ENCODE data around the gene FCER2. TPM values are rescaled to one million over a fixed set of nuclear protein-coding genes. Genes with fewer than 3 reads are reported as not detected.

Gene FCER2
- total and polyA plus RNA-seq, 4 donors = 0.14 TPM; not detected in 3

DNA sequence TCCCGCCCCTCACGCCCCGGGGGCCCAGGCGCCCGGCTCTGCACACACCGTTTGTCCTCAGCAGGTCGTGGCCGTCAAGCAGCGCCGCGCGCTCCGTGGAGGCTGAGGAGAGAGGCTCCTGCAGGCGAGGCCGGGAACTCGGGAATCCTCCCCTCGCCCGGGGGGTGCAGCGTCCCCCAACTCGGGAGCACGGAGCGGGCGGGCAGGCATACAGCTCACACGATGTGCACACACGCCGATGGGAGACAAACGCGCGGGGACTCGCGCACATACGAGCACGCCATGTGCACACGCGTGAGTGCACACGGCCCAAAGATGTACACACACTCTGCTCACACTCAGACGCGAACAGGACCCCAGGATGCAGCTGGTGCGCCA lies 29.3 kb upstream of the FCER2 start:
- H3K9ac ChIP-seq (ENCODE audit: low read depth in 1 of 2, low read length in 2 of 2) = no peak overlapping the region
- H3K9me3 ChIP-seq (ENCODE audit: control insufficient read depth in 4 of 4, low read length in 3 of 4) = no peaks in the 10 kb centered on the region
- TF ChIP-seq, protein P1, sequence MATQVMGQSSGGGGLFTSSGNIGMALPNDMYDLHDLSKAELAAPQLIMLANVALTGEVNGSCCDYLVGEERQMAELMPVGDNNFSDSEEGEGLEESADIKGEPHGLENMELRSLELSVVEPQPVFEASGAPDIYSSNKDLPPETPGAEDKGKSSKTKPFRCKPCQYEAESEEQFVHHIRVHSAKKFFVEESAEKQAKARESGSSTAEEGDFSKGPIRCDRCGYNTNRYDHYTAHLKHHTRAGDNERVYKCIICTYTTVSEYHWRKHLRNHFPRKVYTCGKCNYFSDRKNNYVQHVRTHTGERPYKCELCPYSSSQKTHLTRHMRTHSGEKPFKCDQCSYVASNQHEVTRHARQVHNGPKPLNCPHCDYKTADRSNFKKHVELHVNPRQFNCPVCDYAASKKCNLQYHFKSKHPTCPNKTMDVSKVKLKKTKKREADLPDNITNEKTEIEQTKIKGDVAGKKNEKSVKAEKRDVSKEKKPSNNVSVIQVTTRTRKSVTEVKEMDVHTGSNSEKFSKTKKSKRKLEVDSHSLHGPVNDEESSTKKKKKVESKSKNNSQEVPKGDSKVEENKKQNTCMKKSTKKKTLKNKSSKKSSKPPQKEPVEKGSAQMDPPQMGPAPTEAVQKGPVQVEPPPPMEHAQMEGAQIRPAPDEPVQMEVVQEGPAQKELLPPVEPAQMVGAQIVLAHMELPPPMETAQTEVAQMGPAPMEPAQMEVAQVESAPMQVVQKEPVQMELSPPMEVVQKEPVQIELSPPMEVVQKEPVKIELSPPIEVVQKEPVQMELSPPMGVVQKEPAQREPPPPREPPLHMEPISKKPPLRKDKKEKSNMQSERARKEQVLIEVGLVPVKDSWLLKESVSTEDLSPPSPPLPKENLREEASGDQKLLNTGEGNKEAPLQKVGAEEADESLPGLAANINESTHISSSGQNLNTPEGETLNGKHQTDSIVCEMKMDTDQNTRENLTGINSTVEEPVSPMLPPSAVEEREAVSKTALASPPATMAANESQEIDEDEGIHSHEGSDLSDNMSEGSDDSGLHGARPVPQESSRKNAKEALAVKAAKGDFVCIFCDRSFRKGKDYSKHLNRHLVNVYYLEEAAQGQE (IDR thresholded peaks at IDR 0.05) = no peak
- TF ChIP-seq, protein P2, sequence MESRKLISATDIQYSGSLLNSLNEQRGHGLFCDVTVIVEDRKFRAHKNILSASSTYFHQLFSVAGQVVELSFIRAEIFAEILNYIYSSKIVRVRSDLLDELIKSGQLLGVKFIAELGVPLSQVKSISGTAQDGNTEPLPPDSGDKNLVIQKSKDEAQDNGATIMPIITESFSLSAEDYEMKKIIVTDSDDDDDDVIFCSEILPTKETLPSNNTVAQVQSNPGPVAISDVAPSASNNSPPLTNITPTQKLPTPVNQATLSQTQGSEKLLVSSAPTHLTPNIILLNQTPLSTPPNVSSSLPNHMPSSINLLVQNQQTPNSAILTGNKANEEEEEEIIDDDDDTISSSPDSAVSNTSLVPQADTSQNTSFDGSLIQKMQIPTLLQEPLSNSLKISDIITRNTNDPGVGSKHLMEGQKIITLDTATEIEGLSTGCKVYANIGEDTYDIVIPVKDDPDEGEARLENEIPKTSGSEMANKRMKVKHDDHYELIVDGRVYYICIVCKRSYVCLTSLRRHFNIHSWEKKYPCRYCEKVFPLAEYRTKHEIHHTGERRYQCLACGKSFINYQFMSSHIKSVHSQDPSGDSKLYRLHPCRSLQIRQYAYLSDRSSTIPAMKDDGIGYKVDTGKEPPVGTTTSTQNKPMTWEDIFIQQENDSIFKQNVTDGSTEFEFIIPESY (IDR thresholded peaks at IDR 0.05) = no peak
- TF ChIP-seq HNF4A (conservative IDR thresholded peaks at IDR 0.05) (no peak), NR2F2 (IDR thresholded peaks at IDR 0.05) (no peak), SP1 (IDR thresholded peaks at IDR 0.05) (no peak), RAD21 (IDR thresholded peaks at IDR 0.05) (no peak), TAF1 (conservative IDR thresholded peaks at IDR 0.05) (no peak)
- TF ChIP-seq, protein P3, sequence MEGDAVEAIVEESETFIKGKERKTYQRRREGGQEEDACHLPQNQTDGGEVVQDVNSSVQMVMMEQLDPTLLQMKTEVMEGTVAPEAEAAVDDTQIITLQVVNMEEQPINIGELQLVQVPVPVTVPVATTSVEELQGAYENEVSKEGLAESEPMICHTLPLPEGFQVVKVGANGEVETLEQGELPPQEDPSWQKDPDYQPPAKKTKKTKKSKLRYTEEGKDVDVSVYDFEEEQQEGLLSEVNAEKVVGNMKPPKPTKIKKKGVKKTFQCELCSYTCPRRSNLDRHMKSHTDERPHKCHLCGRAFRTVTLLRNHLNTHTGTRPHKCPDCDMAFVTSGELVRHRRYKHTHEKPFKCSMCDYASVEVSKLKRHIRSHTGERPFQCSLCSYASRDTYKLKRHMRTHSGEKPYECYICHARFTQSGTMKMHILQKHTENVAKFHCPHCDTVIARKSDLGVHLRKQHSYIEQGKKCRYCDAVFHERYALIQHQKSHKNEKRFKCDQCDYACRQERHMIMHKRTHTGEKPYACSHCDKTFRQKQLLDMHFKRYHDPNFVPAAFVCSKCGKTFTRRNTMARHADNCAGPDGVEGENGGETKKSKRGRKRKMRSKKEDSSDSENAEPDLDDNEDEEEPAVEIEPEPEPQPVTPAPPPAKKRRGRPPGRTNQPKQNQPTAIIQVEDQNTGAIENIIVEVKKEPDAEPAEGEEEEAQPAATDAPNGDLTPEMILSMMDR (IDR thresholded peaks at IDR 0.05; ENCODE audit: low read depth, low read length, missing input control) = no peak
- H3K4me3 ChIP-seq (ENCODE audit: low read depth in 1 of 3, low read length in 3 of 3) = peak overlapping the region in 2 of 3 donors; percentile 7 to 29
- 49% methylated on average over 39 of the region's 39 CpGs for whole genome bisulfite sequencing
- peaks cover 0 to 9% (median 2%) of the 10 kb centered on the region in 4 donors for H3K27me3 ChIP-seq (ENCODE audit: control insufficient read depth in 4 of 4, insufficient read depth in 4 of 4, low read length in 3 of 4)
- no peak overlapping the region for H3K27ac ChIP-seq (ENCODE audit: low read depth in 1 of 2, low read length in 2 of 2)
- H3K36me3 ChIP-seq (ENCODE audit: control insufficient read depth in 4 of 4, insufficient read depth in 3 of 4, low read depth in 1 of 4, low read length in 3 of 4) = no peaks in the 10 kb centered on the region
- peaks cover 0 to 2% (median 0%) of the 10 kb centered on the region in 4 donors for H3K4me1 ChIP-seq (ENCODE audit: control insufficient read depth in 4 of 4, insufficient read depth in 4 of 4, low read length in 3 of 4)
- no peak for DNase-seq (ENCODE audit: low spot score)

DNA sequence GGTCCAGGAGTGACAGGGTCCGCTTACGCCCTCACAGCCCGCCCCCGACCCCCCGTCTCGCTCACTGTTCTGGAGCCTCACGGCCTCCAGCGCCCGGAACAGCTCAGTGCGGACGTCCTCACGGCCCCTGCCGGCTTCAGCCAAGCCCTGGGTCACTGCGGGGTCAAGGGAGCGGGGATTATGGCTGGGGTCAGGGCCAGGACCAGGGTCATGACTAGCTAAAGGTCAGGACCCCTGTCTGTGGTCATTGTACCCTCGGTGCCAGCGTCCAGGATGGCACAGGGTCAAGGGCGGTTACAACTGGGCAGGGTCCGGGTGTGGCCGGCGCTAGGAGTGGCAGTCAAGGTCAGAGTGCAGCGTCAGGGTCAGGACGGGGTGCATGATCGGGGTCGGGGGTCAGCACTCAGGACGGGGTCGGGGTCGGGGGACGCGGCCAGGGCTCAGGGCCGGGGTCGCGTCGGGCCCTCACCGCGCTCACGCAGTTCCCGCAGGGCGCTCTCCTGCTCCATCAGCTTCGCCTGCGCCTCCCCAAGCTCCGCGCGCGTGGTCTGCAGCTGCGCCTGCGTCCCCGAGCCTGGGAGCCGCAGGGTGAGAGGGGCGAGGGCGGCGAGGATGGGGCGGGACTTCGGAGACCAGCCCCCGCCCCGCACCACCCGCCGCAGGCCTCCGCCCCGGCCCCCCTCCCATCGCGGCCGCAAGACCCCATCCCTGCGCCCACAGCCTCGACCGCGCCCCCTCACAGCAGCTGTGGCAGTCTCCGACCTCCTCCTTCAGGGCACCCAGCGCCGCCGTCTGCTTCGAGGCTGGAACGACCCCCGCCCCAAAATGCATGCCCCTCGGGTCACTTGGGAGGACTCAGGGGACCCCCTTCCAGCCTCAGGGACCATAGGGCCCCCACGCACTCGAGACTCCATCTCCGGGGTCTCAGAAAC lies 28.6 kb upstream of the FCER2 start:
- H3K9me3 ChIP-seq (ENCODE audit: control insufficient read depth in 4 of 4, low read length in 3 of 4) = no peaks in the 10 kb centered on the region
- DNase-seq (ENCODE audit: low spot score) = no peak
- no peak overlapping the region for H3K27ac ChIP-seq (ENCODE audit: low read depth in 1 of 2, low read length in 2 of 2)
- H3K4me1 ChIP-seq (ENCODE audit: control insufficient read depth in 4 of 4, insufficient read depth in 4 of 4, low read length in 3 of 4) = peaks cover 0 to 2% (median 0%) of the 10 kb centered on the region in 4 donors
- TF ChIP-seq, protein P2 (IDR thresholded peaks at IDR 0.05) = no peak
- TF ChIP-seq NR2F2 (IDR thresholded peaks at IDR 0.05) = peak; percentile 44
- H3K27me3 ChIP-seq (ENCODE audit: control insufficient read depth in 4 of 4, insufficient read depth in 4 of 4, low read length in 3 of 4) = peaks cover 0 to 9% (median 2%) of the 10 kb centered on the region in 4 donors
- no peaks in the 10 kb centered on the region for H3K36me3 ChIP-seq (ENCODE audit: control insufficient read depth in 4 of 4, insufficient read depth in 3 of 4, low read depth in 1 of 4, low read length in 3 of 4)
- no peak overlapping the region for H3K9ac ChIP-seq (ENCODE audit: low read depth in 1 of 2, low read length in 2 of 2)
- WGBS = 5% methylated on average over 78 of the region's 78 CpGs
- peak overlapping the region in 1 of 3 donors; percentile 11 for H3K4me3 ChIP-seq (ENCODE audit: low read depth in 1 of 3, low read length in 3 of 3)

Data from liver (tissue), 9 donors.